K562 (cell line): ENCODE results near the gene TESK1. TPM values are rescaled to one million over a fixed set of nuclear protein-coding genes. Genes with fewer than 3 reads are reported as not detected.

Source experiments
- ATAC-seq: fragments of 200-7000 bp; cut with Tn5 transposase; 3 replicates; pipeline ENCODE4 v1.9.1; 2020; ENCODE audit warnings: moderate library complexity
- BruUV-seq: library from RNA; stranded (reverse); fragments of 400-500 nt; replicated peaks from 2 replicates; lab custom pipeline; 2021; lab: Mats Ljungman, UMichigan
- CTCF ChIA-PET: fragments of 300-600 bp; formaldehyde crosslinking; extraction: SDS; loops from one replicate; lab custom pipeline; 2021; ENCODE audit warnings: low intra/inter-chr PET ratio; lab: Yijun Ruan, JAX
- POLR2A ChIA-PET: fragments of 300-600, 350-650 bp; sonication (Branson Sonifier 250); formaldehyde crosslinking; extraction: SDS; loops from one replicate; lab custom pipeline; 2021; ENCODE audit warnings: antibody characterized with exemption, inconsistent platforms; lab: Yijun Ruan, JAX
- DNase-seq, 4 experiments: peaks; one replicate each; pipeline versions ENCODE4 v3.0.0 to v3.0.0-alpha.2; 2011 to 2018; ENCODE audit warnings: low spot score in 3 of 4, mixed read lengths in 3 of 4; ENCODE audit errors: extremely low read depth in 1 of 4
- FAIRE-seq: peaks from 2 replicates; lab custom pipeline; 2011; peaks lifted over from hg19 to GRCh38; lab: Jason Lieb, UNC
- H2AFZ ChIP-seq: 2 replicates; pipeline ENCODE4 v1.6.0; 2011; ENCODE audit warnings: low read depth, low read length, control low read depth, inconsistent platforms
- H3K27ac ChIP-seq: fragments of 200-600 bp; 3 replicates; pipeline ENCODE4 v1.8.0; 2011; ENCODE audit warnings: low read depth, mild to moderate bottlenecking, control low read depth, inconsistent platforms, low read length, moderate library complexity, mixed read lengths; ENCODE audit errors: extremely low read depth
- H3K27me3 ChIP-seq, 2 experiments: fragments of 300-600 bp in 1 of 2; 2 replicates in 1 of 2; 3 replicates in 1 of 2; pipeline versions ENCODE4 v1.6.0 to v1.8.0; 2011; ENCODE audit warnings: inconsistent platforms in 2 of 2, low read length in 2 of 2, mild to moderate bottlenecking in 1 of 2, mixed read lengths in 1 of 2, moderate library complexity in 1 of 2; ENCODE audit not compliant: control insufficient read depth in 2 of 2, insufficient read depth in 2 of 2
- H3K36me3 ChIP-seq: fragments of 300-600 bp; 3 replicates; pipeline ENCODE4 v1.8.0; 2011; ENCODE audit warnings: mild to moderate bottlenecking, low read length, inconsistent platforms; ENCODE audit not compliant: control insufficient read depth, insufficient read depth
- H3K4me1 ChIP-seq, 2 experiments: fragments of 200-600 bp in 1 of 2; replicated peaks in 1 of 2; 2 replicates in 1 of 2; 3 replicates in 1 of 2; pipeline versions ENCODE4 v1.5.1 to v1.8.0; 2011; ENCODE audit warnings: inconsistent platforms in 2 of 2, low read length in 2 of 2, mild to moderate bottlenecking in 1 of 2, mixed read lengths in 1 of 2, moderate library complexity in 1 of 2; ENCODE audit not compliant: control insufficient read depth in 2 of 2, insufficient read depth in 2 of 2
- H3K4me2 ChIP-seq: 2 replicates; pipeline ENCODE4 v1.6.1; 2011; ENCODE audit warnings: low read length, control low read depth, inconsistent platforms, mixed read lengths; ENCODE audit not compliant: insufficient read depth
- H3K4me3 ChIP-seq: fragments of 200-600 bp; sonication (generic), shearing (Covaris generic); 2 replicates; pipeline ENCODE4 v1.5.1; 2016; ENCODE audit warnings: control low read depth, inconsistent platforms
- H3K79me2 ChIP-seq: fragments of 200-600 bp; 3 replicates; pipeline ENCODE4 v1.8.0; 2011; ENCODE audit warnings: low read length, inconsistent platforms; ENCODE audit not compliant: control insufficient read depth, insufficient read depth
- H3K9ac ChIP-seq, 2 experiments: 2 replicates each; pipeline versions ENCODE4 v1.6.0 to v1.6.1; 2011; ENCODE audit warnings: low read depth in 2 of 2, low read length in 2 of 2, control low read depth in 1 of 2, inconsistent platforms in 1 of 2, mild to moderate bottlenecking in 1 of 2, mixed read lengths in 1 of 2; ENCODE audit not compliant: insufficient read depth in 1 of 2
- H3K9me1 ChIP-seq: one replicate; pipeline ENCODE4 v1.6.0; 2011; ENCODE audit warnings: inconsistent platforms, mild to moderate bottlenecking, low read length, moderate library complexity; ENCODE audit not compliant: control insufficient read depth, insufficient read depth
- H3K9me3 ChIP-seq: replicated peaks from 2 replicates; pipeline ENCODE4 v1.5.1; 2011; ENCODE audit warnings: low read depth, low read length, inconsistent platforms; ENCODE audit not compliant: control insufficient read depth, insufficient read depth
- H4K20me1 ChIP-seq: replicated peaks from 2 replicates; pipeline ENCODE4 v1.6.1; 2011; ENCODE audit warnings: low read length, inconsistent platforms, mixed read lengths; ENCODE audit not compliant: control insufficient read depth, insufficient read depth
- CEBPB ChIP-seq: fragments of 450-650 bp; IDR thresholded peaks from 2 replicates; pipeline ENCODE4 v1.6.1; 2016; ENCODE audit warnings: missing genetic modification characterization, missing compliant biosample characterization
- CEBPG ChIP-seq, 3 experiments: fragments of 200-800 bp in 1 of 3; sonication (Bioruptor generic) in 1 of 3; sonication (generic) in 1 of 3; formaldehyde crosslinking in 1 of 3; IDR thresholded peaks in 2 of 3; conservative IDR thresholded peaks in 1 of 3; 2 replicates each; pipeline versions ENCODE4 v1.6.1 to v1.8.0; 2016 to 2022; ENCODE audit warnings: missing compliant biosample characterization in 2 of 3, missing genetic modification characterization in 2 of 3, mild to moderate bottlenecking in 1 of 3, missing genetic modification reagents in 1 of 3
- CTCF ChIP-seq, 3 experiments: IDR thresholded peaks in 2 of 3; conservative IDR thresholded peaks in 1 of 3; 2 replicates each; pipeline ENCODE4 v1.5.1; 2011 to 2012; ENCODE audit warnings: low read length in 3 of 3, mild to moderate bottlenecking in 3 of 3, control low read depth in 2 of 3, improper control_type of control experiment in 1 of 3, inconsistent platforms in 1 of 3, low read depth in 1 of 3, mixed read lengths in 1 of 3, moderate library complexity in 1 of 3; ENCODE audit not compliant: insufficient read depth in 2 of 3
- ESRRB ChIP-seq: fragments of 250-450 bp; sonication (Bioruptor Pico); IDR thresholded peaks from 2 replicates; pipeline ENCODE4 v1.5.0; 2020; ENCODE audit warnings: mild to moderate bottlenecking, moderate library complexity, borderline replicate concordance
- FOXO4 ChIP-seq: fragments of 450-650 bp; formaldehyde crosslinking; IDR thresholded peaks from 2 replicates; pipeline ENCODE4 v1.4.0; 2020; ENCODE audit warnings: mild to moderate bottlenecking, moderate library complexity
- WGBS: fragments of 100-300 bp; shearing (Covaris generic); methylation state at CpG from one replicate; pipeline ENCODE4 v1.1.6; 2016; ENCODE audit warnings: low coverage, mixed read lengths; ENCODE audit not compliant: insufficient coverage; ENCODE audit errors: missing lambda C conversion rate; 5-methylcytosine and 5-hydroxymethylcytosine counted together
- in situ Hi-C: fragments of 300-500 bp; cut with MboI; formaldehyde crosslinking; loops from 4 replicates; pipeline ENCODE4 v1.15.0; 2018; ENCODE audit warnings: inconsistent platforms, mixed read lengths
- intact Hi-C: fragments of 100-400 bp; cut with micrococcal nuclease; formaldehyde crosslinking; loops from 2 replicates; pipeline ENCODE4 v1.14.2; 2022
- polyA plus RNA-seq, 8 experiments: library from polyadenylated mRNA; depleted of rRNA in 4 of 8; stranded (reverse) in 5 of 8; unstranded in 3 of 8; fragments of >200 nt; fragmentation: Nextera tagmentation in 2 of 8; fragmentation: Illumina TruSeq in 1 of 8; extraction: Ambion mirVana in 2 of 8; extraction: Trizol in 1 of 8; gene quantifications; 2 replicates each; pipeline versions ENCODE4 v1.2.1 to v1.2.3, GENCODE V29; 2011 to 2014; ENCODE audit warnings: inconsistent platforms in 1 of 8, missing spikeins in 1 of 8
- total RNA-seq, 7 experiments: library from RNA; depleted of rRNA in 6 of 7; stranded (reverse); fragments of >200 nt in 6 of 7; fragmentation: Illumina TruSeq in 2 of 7; extraction: Trizol in 2 of 7; gene quantifications; 2 replicates each; pipeline versions ENCODE4 v1.2.1 to v1.2.3, GENCODE V29; 2011 to 2021; ENCODE audit warnings: low replicate concordance in 1 of 7

Gene TESK1
- total and polyA plus RNA-seq, 9 of the 15 experiments (the other 6 are each of a cell fraction or from before 2014, with no cell fraction given): 0.07 to 10.4 (median 4.1) TPM

GRCh38 chr9:35599763-35600604 is 5.1 kb upstream of the TESK1 start:
- Histone ChIP-seq H3K4me2 (no peak overlapping the region), H3K9me1 (no peaks in the 10 kb centered on the region), H3K9me3 (no peaks in the 10 kb centered on the region), H3K79me2 (no peaks in the 10 kb centered on the region), H3K36me3 (no peaks in the 10 kb centered on the region), H3K4me3 (no peak overlapping the region), H3K27ac (no peak overlapping the region), H4K20me1 (no peaks in the 10 kb centered on the region), H3K9ac (no peak overlapping the region; a peak in 1 of 4 replicates), H3K27me3 (no peaks in the 10 kb centered on the region), H3K4me1 (peaks cover 2 to 24% of the 10 kb centered on the region in 2 experiments; a peak in 3 of 5 replicates), H2AFZ (no peak overlapping the region)
- ChIA-PET POLR2A (interaction anchor here (0.6 to 1.2 kb wide), 4 partner anchors 12 to 173 kb away, joined by 3 to 5 read pairs (median 3); no protein-coding TSS in a partner anchor), CTCF (no interaction called here)
- BruUV-seq: no TSS peak
- WGBS: 40% methylated on average over 10 of the region's 14 CpGs
- in situ Hi-C loops (no loop called here), intact Hi-C loops (no loop called here)
- no peak for ATAC-seq
- peak in 1 of 4 experiments; percentile 17 for DNase-seq
- FAIRE-seq: no peak
- TF ChIP-seq CEBPB (peak; percentile 66), ESRRB (no peak), FOXO4 (CRISPR knock-in tag) (no peak), CEBPG (CRISPR knock-in tag; IDR thresholded peaks at IDR 0.05) (no peak), CEBPG (tag; conservative IDR thresholded peaks at IDR 0.05 in 1 of 2, IDR thresholded peaks at IDR 0.05 in 1 of 2) (0 out of 4 replicates have a peak, but pooled peaks of 1 of the 2 experiments have one; percentile 17), CTCF (IDR thresholded peaks at IDR 0.05 in 2 of 3, conservative IDR thresholded peaks at IDR 0.05 in 1 of 3; ENCODE audit: insufficient read depth in 2 of 3, low read depth in 1 of 3, low read length in 3 of 3) (peak; percentile 11 to 23 (median 17); a peak in 2 of 6 replicates)
